OCI-LY3 (cell line): ENCODE measurements around the gene NDRG2.

Experiments used
- CTCF ChIP-seq: fragments of 200-600, 300-600 bp; sonication (generic); IDR thresholded peaks from 2 replicates; pipeline ENCODE4 v1.5.1; 2014; ENCODE audit warnings: antibody characterized with exemption, low read length, low read depth
- EZH2phosphoT487 ChIP-seq: fragments of 200-600 bp; shearing (Covaris generic); IDR thresholded peaks from 2 replicates; pipeline ENCODE4 v1.6.1; 2018; ENCODE audit warnings: antibody characterized with exemption, mixed run types, low read depth

- TF ChIP-seq CTCF = no peak
- no peak for TF ChIP-seq EZH2phosphoT487
Measured at GRCh38 chr14:21023174-21023573, 1.7 kb downstream of the NDRG2 start.
